ENCODE results near the gene ATP6AP1.

DNA sequence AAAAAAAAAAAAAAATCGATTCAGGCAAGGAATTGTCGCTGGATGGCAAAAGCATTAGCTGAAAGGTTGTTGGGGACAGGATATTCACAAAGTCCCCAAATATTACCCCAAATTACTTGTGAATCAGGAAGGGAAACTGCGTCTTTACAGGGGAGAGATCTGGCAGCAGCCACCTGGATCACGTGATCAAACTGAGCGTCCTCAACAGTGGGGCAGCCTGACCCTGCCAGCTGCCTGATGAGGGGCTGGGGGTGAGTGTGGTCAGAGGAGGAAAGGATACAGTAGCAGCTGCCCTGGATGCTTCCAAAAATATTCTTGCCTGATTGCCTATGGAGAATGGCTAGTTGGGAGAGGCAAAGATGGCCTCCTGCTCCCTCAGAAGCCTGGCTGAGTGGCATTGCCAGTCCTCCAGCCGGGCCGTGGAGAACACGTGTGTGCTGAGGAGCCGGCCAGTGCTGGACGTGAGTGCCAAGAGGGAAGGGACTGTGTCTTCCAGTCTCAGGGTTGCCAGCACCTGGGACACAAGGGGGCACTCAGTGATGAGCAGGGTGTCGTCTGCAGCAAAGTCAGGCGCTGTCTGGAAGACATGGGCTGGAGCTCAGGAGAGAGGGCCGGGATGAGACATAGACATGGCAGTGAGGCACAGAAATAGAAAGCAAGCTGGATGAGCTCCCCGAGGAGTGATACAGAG, 53.6 kb downstream of the ATP6AP1 start:
- TF ChIP-seq, protein P1, sequence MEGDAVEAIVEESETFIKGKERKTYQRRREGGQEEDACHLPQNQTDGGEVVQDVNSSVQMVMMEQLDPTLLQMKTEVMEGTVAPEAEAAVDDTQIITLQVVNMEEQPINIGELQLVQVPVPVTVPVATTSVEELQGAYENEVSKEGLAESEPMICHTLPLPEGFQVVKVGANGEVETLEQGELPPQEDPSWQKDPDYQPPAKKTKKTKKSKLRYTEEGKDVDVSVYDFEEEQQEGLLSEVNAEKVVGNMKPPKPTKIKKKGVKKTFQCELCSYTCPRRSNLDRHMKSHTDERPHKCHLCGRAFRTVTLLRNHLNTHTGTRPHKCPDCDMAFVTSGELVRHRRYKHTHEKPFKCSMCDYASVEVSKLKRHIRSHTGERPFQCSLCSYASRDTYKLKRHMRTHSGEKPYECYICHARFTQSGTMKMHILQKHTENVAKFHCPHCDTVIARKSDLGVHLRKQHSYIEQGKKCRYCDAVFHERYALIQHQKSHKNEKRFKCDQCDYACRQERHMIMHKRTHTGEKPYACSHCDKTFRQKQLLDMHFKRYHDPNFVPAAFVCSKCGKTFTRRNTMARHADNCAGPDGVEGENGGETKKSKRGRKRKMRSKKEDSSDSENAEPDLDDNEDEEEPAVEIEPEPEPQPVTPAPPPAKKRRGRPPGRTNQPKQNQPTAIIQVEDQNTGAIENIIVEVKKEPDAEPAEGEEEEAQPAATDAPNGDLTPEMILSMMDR (IDR thresholded peaks at IDR 0.05; ENCODE audit: low read depth, low read length): no peak
- TF ChIP-seq, protein P2, sequence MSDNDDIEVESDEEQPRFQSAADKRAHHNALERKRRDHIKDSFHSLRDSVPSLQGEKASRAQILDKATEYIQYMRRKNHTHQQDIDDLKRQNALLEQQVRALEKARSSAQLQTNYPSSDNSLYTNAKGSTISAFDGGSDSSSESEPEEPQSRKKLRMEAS (IDR thresholded peaks at IDR 0.05; ENCODE audit: low read depth, low read length): no peak
